HepG2 (cell line): ENCODE measurements around the gene DIABLO. TPM values are rescaled to one million over a fixed set of nuclear protein-coding genes. Genes with fewer than 3 reads are reported as not detected.

Source experiments
- ATF5 ChIP-seq: sonication (generic); formaldehyde crosslinking; IDR thresholded peaks from 2 replicates; pipeline ENCODE4 v1.4.0; 2020; ENCODE audit warnings: mild to moderate bottlenecking, low read depth, missing genetic modification reagents
- CSRNP2 ChIP-seq: sonication (generic); formaldehyde crosslinking; conservative IDR thresholded peaks from 2 replicates; pipeline ENCODE4 v1.8.0; 2022; ENCODE audit warnings: low read depth, missing genetic modification reagents
- GABPB1 ChIP-seq: IDR thresholded peaks from 2 replicates; pipeline ENCODE4 v1.6.1; 2016; ENCODE audit warnings: mild to moderate bottlenecking, missing genetic modification reagents, moderate library complexity, missing compliant biosample characterization
- PTBP1 ChIP-seq: fragments of 200-400 bp; formaldehyde crosslinking; IDR thresholded peaks from 2 replicates; pipeline ENCODE4 v1.6.1; 2018; ENCODE audit warnings: low read length, low read depth; ENCODE audit not compliant: poor library complexity, severe bottlenecking
- SALL2 ChIP-seq: sonication (generic); formaldehyde crosslinking; IDR thresholded peaks from 2 replicates; pipeline ENCODE4 v1.8.1; 2023; ENCODE audit warnings: mild to moderate bottlenecking, missing genetic modification reagents, inconsistent platforms
- SCMH1 ChIP-seq: sonication (generic); formaldehyde crosslinking; IDR thresholded peaks from 2 replicates; pipeline ENCODE4 v1.9.0; 2021; ENCODE audit warnings: missing genetic modification reagents, mild to moderate bottlenecking, borderline replicate concordance
- SUZ12 ChIP-seq: fragments of 150-350 bp; IDR thresholded peaks from 2 replicates; pipeline ENCODE4 v1.6.1; 2014; ENCODE audit warnings: low read depth, low read length
- TMF1 ChIP-seq: sonication (generic); formaldehyde crosslinking; IDR thresholded peaks from 2 replicates; pipeline ENCODE4 v1.8.1; 2022; ENCODE audit warnings: low read depth, missing genetic modification reagents
- USF2 ChIP-seq, 2 experiments: sonication (generic) in 1 of 2; formaldehyde crosslinking in 1 of 2; IDR thresholded peaks; 2 replicates each; pipeline versions ENCODE4 v1.5.1 to v1.6.1; 2011 to 2020; ENCODE audit warnings: borderline replicate concordance in 1 of 2, low read depth in 1 of 2, low read length in 1 of 2, mild to moderate bottlenecking in 1 of 2, missing genetic modification reagents in 1 of 2, moderate library complexity in 1 of 2
- ZBTB21 ChIP-seq: sonication (generic); formaldehyde crosslinking; IDR thresholded peaks from 2 replicates; pipeline ENCODE4 v1.4.0; 2020; ENCODE audit warnings: missing genetic modification reagents
- ZBTB39 ChIP-seq: sonication (generic); formaldehyde crosslinking; IDR thresholded peaks from 2 replicates; pipeline ENCODE4 v1.5.0; 2020; ENCODE audit warnings: missing genetic modification reagents
- ZNF407 ChIP-seq: sonication (generic); formaldehyde crosslinking; IDR thresholded peaks from one replicate; pipeline ENCODE4 v1.5.1; 2020; ENCODE audit warnings: mild to moderate bottlenecking, missing genetic modification reagents; ENCODE audit errors: not compliant biosample characterization
- polyA plus RNA-seq, 8 experiments: library from polyadenylated mRNA; depleted of rRNA in 3 of 8; stranded (reverse) in 7 of 8; unstranded in 1 of 8; fragments of >200 nt; fragmentation: Illumina TruSeq in 4 of 8; extraction: Trizol in 4 of 8; gene quantifications; 2 replicates each; pipeline versions ENCODE4 v1.2.1 to v1.2.3, GENCODE V29; 2011 to 2016; ENCODE audit warnings: low read depth in 4 of 8, missing spikeins in 1 of 8, mixed read lengths in 1 of 8; ENCODE audit not compliant: insufficient read depth in 1 of 8
- total RNA-seq, 5 experiments: library from RNA; depleted of rRNA; stranded (reverse); fragments of >200 nt; fragmentation: Illumina TruSeq; extraction: Trizol; gene quantifications; 2 replicates each; pipeline ENCODE4 v1.2.3, GENCODE V29; 2016; ENCODE audit warnings: low read depth in 1 of 5

Gene DIABLO
- total and polyA plus RNA-seq, 2 of the 13 experiments (the other 11 are each of a cell fraction or from before 2014, with no cell fraction given) = 20.7 to 70.9 TPM

GRCh38 chr12:122266230-122266901, 40.5 kb upstream of the DIABLO start, which contains the start of gene VPS33A (continued):
- peak; percentile 100 for TF ChIP-seq USF2 (IDR thresholded peaks at IDR 0.05; ENCODE audit: low read depth, low read length)
- peak; percentile 100; the same call in 1 of the 2 replicates for TF ChIP-seq USF2 (CRISPR knock-in tag; IDR thresholded peaks at IDR 0.05; ENCODE audit: borderline replicate concordance)
- TF ChIP-seq PTBP1 = no peak
- no peak for TF ChIP-seq SCMH1 (CRISPR knock-in tag)
- TF ChIP-seq SALL2 = peak; percentile 93
- no peak for TF ChIP-seq CSRNP2 (CRISPR knock-in tag)
- no peak for TF ChIP-seq ATF5 (CRISPR knock-in tag)
- TF ChIP-seq ZNF407 = peak; percentile 98
- 0 out of 2 replicates have a peak, but pooled peaks have one; percentile 45 for TF ChIP-seq ZBTB39 (CRISPR knock-in tag)
- TF ChIP-seq GABPB1 = peak; percentile 95
- TF ChIP-seq ZBTB21 (CRISPR knock-in tag) = peak; percentile 15; the same call in 1 of the 2 replicates
- no peak for TF ChIP-seq SUZ12
- peak; percentile 82 for TF ChIP-seq TMF1 (CRISPR knock-in tag)
